ENCODE data around the gene COQ2. TPM values are rescaled to one million over a fixed set of nuclear protein-coding genes. Genes with fewer than 3 reads are reported as not detected.

The COQ2 gene
- total RNA-seq, 1 experiment from 2014 or later = 24.2 TPM

DNA sequence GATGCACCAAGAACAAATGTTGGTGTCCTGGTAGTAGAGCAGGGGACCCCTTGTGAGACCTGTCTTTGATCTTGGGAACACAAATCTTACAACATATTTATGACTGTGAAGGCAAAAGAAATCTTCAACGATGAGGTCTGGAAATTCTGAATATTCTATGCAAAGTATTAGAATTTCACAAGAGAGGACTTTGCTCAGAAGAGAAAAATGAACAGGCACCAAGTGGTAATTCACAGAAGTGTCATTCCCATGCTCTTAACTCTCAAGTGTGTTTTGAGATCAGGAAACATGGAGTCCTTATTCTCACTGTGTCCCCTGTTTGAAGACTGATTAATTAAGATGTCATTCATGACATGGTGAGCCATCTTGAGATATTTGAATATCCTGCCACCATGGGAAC is 52.5 kb downstream of the COQ2 start:
- no TSS peak for BruUV-seq (replicated peaks)
- H3K4me3 Mint-ChIP-seq (ENCODE audit: unreplicated experiment) = no peak overlapping the region
- H3K36me3 Mint-ChIP-seq (ENCODE audit: insufficient read depth, unreplicated experiment) = no peaks in the 10 kb centered on the region

DNA sequence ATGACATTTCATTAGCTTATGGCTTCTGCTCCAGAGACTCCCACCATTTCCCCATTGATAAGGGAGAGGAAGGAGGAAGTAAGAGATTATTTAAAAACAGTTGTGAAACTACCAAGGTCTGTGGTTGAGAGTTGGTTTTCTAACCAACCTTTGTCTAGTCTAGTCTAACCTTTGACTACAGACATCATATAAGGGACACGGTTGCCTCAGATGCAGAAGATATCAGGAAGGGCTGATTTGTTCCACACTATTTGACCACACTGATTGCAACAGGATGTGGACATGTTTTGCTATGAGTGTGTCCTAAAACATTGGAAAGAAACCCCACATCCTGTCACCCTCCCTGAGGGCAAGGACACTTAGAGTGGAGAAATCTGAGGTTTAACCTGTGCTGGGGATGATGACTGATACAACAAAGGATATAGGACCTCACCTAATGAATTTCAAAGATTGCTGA is 53.0 kb downstream of the COQ2 start:
- no peaks in the 10 kb centered on the region for H3K36me3 Mint-ChIP-seq (ENCODE audit: insufficient read depth, unreplicated experiment)
- no peaks in the 10 kb centered on the region for H3K9me3 ChIP-seq
- DNase-seq = no peak
- H3K27me3 Mint-ChIP-seq (ENCODE audit: insufficient read depth, unreplicated experiment) = no peaks in the 10 kb centered on the region
- TF ChIP-seq, protein P1, sequence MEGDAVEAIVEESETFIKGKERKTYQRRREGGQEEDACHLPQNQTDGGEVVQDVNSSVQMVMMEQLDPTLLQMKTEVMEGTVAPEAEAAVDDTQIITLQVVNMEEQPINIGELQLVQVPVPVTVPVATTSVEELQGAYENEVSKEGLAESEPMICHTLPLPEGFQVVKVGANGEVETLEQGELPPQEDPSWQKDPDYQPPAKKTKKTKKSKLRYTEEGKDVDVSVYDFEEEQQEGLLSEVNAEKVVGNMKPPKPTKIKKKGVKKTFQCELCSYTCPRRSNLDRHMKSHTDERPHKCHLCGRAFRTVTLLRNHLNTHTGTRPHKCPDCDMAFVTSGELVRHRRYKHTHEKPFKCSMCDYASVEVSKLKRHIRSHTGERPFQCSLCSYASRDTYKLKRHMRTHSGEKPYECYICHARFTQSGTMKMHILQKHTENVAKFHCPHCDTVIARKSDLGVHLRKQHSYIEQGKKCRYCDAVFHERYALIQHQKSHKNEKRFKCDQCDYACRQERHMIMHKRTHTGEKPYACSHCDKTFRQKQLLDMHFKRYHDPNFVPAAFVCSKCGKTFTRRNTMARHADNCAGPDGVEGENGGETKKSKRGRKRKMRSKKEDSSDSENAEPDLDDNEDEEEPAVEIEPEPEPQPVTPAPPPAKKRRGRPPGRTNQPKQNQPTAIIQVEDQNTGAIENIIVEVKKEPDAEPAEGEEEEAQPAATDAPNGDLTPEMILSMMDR (IDR thresholded peaks at IDR 0.05; ENCODE audit: insufficient read depth in 1 of 2, low read depth in 1 of 2, low read length in 1 of 2, severe bottlenecking in 1 of 2, unreplicated experiment in 1 of 2) = no peak
- POLR2A ChIA-PET = no interaction called here
- H3K4me3 Mint-ChIP-seq (ENCODE audit: unreplicated experiment) = no peak overlapping the region
- no peaks in the 10 kb centered on the region for H3K9me3 Mint-ChIP-seq (ENCODE audit: unreplicated experiment)
- no peaks in the 10 kb centered on the region for H3K27me3 ChIP-seq (replicated peaks; ENCODE audit: control insufficient read depth, insufficient read depth, low read length)
- no peak overlapping the region for H3K4me3 ChIP-seq (ENCODE audit: low read depth, low read length)
- CTCF ChIA-PET = no interaction called here
- intact Hi-C loops (cut with micrococcal nuclease; ENCODE audit: unreplicated experiment) = no loop called here
- no peak overlapping the region for H3K27ac Mint-ChIP-seq (ENCODE audit: unreplicated experiment)
- H3K4me1 ChIP-seq = peaks cover 9% of the 10 kb centered on the region
- no TSS peak for BruUV-seq (replicated peaks)
- peaks cover 7% of the 10 kb centered on the region for H3K4me1 Mint-ChIP-seq (ENCODE audit: low read depth, unreplicated experiment)
- H3K36me3 ChIP-seq (ENCODE audit: control insufficient read depth, insufficient read depth, low read length) = no peaks in the 10 kb centered on the region

More for the DNA sequence above, 52.5 kb downstream of the COQ2 start:
- TF ChIP-seq, protein P1 (IDR thresholded peaks at IDR 0.05; ENCODE audit: insufficient read depth in 1 of 2, low read depth in 1 of 2, low read length in 1 of 2, severe bottlenecking in 1 of 2, unreplicated experiment in 1 of 2) = no peak
- no peaks in the 10 kb centered on the region for H3K36me3 ChIP-seq (ENCODE audit: control insufficient read depth, insufficient read depth, low read length)
- POLR2A ChIA-PET = no interaction called here
- CTCF ChIA-PET = no interaction called here
- DNase-seq = no peak
- Mint-ChIP-seq H3K27me3 (ENCODE audit: insufficient read depth, unreplicated experiment) (no peaks in the 10 kb centered on the region), H3K4me1 (ENCODE audit: low read depth, unreplicated experiment) (peaks cover 7% of the 10 kb centered on the region), H3K27ac (ENCODE audit: unreplicated experiment) (no peak overlapping the region), H3K9me3 (ENCODE audit: unreplicated experiment) (no peaks in the 10 kb centered on the region)
- H3K4me1 ChIP-seq = peaks cover 9% of the 10 kb centered on the region
- no peaks in the 10 kb centered on the region for H3K27me3 ChIP-seq (replicated peaks; ENCODE audit: control insufficient read depth, insufficient read depth, low read length)
- intact Hi-C loops (cut with micrococcal nuclease; ENCODE audit: unreplicated experiment) = no loop called here
- no peaks in the 10 kb centered on the region for H3K9me3 ChIP-seq
- no peak overlapping the region for H3K4me3 ChIP-seq (ENCODE audit: low read depth, low read length)

DNA sequence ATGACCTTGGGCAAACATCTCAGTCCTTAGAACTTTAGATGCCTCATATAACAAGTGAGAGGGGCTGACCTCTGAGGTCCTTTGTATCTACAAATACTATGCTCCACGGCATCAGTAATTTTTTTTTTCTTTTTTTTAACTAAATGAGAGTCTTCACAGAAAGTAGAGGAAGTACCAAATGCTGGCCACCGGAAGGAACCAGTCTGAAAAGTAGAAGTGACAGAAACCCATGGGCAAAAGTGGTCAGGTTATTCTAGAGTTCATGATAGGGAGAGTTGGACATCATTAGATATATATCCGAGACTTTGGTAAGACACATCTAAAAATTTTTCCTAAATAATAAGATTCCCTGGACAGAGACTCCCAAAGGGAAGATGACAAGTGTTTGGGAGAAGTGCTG is 53.7 kb downstream of the COQ2 start:
- intact Hi-C loops (cut with micrococcal nuclease; ENCODE audit: unreplicated experiment) = no loop called here
- Mint-ChIP-seq H3K4me3 (ENCODE audit: unreplicated experiment) (no peak overlapping the region), H3K9me3 (ENCODE audit: unreplicated experiment) (no peaks in the 10 kb centered on the region), H3K27me3 (ENCODE audit: insufficient read depth, unreplicated experiment) (no peaks in the 10 kb centered on the region), H3K4me1 (ENCODE audit: low read depth, unreplicated experiment) (peaks cover 6% of the 10 kb centered on the region), H3K27ac (ENCODE audit: unreplicated experiment) (no peak overlapping the region), H3K36me3 (ENCODE audit: insufficient read depth, unreplicated experiment) (no peaks in the 10 kb centered on the region)
- ChIA-PET POLR2A (no interaction called here), CTCF (no interaction called here)
- no peaks in the 10 kb centered on the region for H3K9me3 ChIP-seq
- no peaks in the 10 kb centered on the region for H3K36me3 ChIP-seq (ENCODE audit: control insufficient read depth, insufficient read depth, low read length)
- peaks cover 9% of the 10 kb centered on the region for H3K4me1 ChIP-seq
- H3K27me3 ChIP-seq (replicated peaks; ENCODE audit: control insufficient read depth, insufficient read depth, low read length) = no peaks in the 10 kb centered on the region
- DNase-seq = no peak
- TF ChIP-seq, protein P1 (IDR thresholded peaks at IDR 0.05; ENCODE audit: insufficient read depth in 1 of 2, low read depth in 1 of 2, low read length in 1 of 2, severe bottlenecking in 1 of 2, unreplicated experiment in 1 of 2) = no peak
- H3K4me3 ChIP-seq (ENCODE audit: low read depth, low read length) = no peak overlapping the region
- no TSS peak for BruUV-seq (replicated peaks)
